ENCODE data around the gene LATS2.

Gene LATS2

DNA sequence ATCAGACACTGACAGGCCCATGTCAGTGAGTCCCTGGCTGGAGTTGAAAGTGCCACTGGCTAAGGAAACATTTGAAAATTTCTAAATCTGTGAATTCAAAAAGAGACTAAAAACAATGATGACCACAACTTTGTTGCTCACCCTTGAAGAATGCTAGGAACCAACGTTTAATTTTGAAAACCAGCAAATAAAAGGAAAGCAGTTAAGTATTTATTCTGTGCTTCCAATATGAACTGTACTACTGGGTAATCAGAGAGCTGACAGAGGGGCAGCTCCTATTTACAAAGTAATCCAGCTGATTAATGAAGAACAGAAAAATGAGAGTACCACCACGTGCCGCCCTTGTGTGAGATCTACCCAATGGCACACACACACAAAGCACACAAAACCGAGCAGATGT is 44.7 kb upstream of the LATS2 start:
- TF ChIP-seq, protein P1, sequence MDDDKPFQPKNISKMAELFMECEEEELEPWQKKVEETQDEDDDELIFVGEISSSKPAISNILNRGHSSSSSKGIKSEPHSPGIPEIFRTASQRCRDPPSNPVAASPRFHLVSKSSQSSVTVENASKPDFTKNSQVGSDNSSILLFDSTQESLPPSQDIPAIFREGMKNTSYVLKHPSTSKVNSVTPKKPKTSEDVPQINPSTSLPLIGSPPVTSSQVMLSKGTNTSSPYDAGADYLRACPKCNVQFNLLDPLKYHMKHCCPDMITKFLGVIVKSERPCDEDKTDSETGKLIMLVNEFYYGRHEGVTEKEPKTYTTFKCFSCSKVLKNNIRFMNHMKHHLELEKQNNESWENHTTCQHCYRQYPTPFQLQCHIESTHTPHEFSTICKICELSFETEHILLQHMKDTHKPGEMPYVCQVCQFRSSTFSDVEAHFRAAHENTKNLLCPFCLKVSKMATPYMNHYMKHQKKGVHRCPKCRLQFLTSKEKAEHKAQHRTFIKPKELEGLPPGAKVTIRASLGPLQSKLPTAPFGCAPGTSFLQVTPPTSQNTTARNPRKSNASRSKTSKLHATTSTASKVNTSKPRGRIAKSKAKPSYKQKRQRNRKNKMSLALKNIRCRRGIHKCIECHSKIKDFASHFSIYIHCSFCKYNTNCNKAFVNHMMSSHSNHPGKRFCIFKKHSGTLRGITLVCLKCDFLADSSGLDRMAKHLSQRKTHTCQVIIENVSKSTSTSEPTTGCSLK (tag by site-specific recombination; IDR thresholded peaks at IDR 0.05), result no peak
- no peak for TF ChIP-seq BCL11B (tag by site-specific recombination; IDR thresholded peaks at IDR 0.05; ENCODE audit: low read depth)
- TF ChIP-seq, protein P2, sequence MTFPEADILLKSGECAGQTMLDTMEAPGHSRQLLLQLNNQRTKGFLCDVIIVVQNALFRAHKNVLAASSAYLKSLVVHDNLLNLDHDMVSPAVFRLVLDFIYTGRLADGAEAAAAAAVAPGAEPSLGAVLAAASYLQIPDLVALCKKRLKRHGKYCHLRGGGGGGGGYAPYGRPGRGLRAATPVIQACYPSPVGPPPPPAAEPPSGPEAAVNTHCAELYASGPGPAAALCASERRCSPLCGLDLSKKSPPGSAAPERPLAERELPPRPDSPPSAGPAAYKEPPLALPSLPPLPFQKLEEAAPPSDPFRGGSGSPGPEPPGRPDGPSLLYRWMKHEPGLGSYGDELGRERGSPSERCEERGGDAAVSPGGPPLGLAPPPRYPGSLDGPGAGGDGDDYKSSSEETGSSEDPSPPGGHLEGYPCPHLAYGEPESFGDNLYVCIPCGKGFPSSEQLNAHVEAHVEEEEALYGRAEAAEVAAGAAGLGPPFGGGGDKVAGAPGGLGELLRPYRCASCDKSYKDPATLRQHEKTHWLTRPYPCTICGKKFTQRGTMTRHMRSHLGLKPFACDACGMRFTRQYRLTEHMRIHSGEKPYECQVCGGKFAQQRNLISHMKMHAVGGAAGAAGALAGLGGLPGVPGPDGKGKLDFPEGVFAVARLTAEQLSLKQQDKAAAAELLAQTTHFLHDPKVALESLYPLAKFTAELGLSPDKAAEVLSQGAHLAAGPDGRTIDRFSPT (tag by site-specific recombination; IDR thresholded peaks at IDR 0.05), result no peak
- TF ChIP-seq, protein P3, sequence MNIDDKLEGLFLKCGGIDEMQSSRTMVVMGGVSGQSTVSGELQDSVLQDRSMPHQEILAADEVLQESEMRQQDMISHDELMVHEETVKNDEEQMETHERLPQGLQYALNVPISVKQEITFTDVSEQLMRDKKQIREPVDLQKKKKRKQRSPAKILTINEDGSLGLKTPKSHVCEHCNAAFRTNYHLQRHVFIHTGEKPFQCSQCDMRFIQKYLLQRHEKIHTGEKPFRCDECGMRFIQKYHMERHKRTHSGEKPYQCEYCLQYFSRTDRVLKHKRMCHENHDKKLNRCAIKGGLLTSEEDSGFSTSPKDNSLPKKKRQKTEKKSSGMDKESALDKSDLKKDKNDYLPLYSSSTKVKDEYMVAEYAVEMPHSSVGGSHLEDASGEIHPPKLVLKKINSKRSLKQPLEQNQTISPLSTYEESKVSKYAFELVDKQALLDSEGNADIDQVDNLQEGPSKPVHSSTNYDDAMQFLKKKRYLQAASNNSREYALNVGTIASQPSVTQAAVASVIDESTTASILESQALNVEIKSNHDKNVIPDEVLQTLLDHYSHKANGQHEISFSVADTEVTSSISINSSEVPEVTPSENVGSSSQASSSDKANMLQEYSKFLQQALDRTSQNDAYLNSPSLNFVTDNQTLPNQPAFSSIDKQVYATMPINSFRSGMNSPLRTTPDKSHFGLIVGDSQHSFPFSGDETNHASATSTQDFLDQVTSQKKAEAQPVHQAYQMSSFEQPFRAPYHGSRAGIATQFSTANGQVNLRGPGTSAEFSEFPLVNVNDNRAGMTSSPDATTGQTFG (tag by site-specific recombination; IDR thresholded peaks at IDR 0.05; ENCODE audit: borderline replicate concordance), result no peak
- TF ChIP-seq, protein P4, sequence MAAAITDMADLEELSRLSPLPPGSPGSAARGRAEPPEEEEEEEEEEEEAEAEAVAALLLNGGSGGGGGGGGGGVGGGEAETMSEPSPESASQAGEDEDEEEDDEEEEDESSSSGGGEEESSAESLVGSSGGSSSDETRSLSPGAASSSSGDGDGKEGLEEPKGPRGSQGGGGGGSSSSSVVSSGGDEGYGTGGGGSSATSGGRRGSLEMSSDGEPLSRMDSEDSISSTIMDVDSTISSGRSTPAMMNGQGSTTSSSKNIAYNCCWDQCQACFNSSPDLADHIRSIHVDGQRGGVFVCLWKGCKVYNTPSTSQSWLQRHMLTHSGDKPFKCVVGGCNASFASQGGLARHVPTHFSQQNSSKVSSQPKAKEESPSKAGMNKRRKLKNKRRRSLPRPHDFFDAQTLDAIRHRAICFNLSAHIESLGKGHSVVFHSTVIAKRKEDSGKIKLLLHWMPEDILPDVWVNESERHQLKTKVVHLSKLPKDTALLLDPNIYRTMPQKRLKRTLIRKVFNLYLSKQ (tag by site-specific recombination; IDR thresholded peaks at IDR 0.05; ENCODE audit: borderline replicate concordance), result no peak
- Histone ChIP-seq H3K9me3 (ENCODE audit: control insufficient read depth, insufficient read depth, low read depth, low read length) (no peaks in the 10 kb centered on the region), H3K4me1 (ENCODE audit: control insufficient read depth, insufficient read depth, low read length) (no peaks in the 10 kb centered on the region), H3K27ac (ENCODE audit: extremely low read depth, low read depth, low read length) (no peak overlapping the region), H3K36me3 (ENCODE audit: control insufficient read depth in 2 of 2, insufficient read depth in 1 of 2, low read length in 2 of 2) (no peaks in the 10 kb centered on the region), H3K4me3 (ENCODE audit: low read depth, low read length) (no peak overlapping the region)
- ChIA-PET POLR2A (no interaction called here), CTCF (interaction anchor here (0.6 kb wide), 3 partner anchors 85 to 236 kb away, joined by 3 read pairs; no protein-coding TSS in a partner anchor)

DNA sequence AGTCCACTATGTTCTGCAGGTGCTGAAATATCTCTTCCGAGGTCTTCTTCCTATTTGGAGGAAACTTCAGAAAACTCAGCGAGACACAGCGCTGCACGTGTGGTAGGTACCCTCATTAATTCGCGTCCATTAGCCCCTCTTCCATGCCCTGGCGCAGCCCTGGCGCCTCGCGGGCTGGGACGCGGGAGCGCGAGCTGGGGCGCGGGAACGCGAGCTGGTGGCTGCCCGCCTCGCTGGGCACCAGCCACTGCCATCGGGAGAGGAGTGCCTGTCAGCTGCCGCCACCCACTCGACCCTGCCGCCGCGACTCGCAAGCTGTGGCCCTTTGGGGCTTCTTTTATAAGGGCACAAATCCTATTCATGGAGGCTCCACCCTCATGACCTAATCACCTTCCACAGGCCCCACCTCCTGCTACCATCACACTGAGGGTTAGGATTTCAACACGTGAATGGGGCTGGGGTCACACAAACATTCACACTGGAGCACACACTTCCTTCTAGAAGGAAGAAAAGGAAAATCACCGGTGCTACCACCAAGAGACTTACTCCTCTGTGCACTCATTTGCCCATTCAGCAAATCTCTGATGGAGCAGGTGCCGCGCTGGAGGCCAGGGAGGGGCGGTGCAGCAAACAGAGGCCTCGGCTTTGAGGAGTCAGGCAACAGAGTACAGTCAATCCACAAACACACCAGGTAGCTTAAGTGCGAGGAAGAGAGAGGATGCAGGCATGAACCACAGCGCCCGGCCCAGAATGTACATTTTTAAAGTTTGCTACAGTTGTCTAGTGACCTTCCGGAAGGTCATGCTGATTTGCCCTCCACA is 43.0 kb upstream of the LATS2 start:
- ChIA-PET CTCF (no interaction called here), POLR2A (no interaction called here)
- TF ChIP-seq GLIS1 (tag by site-specific recombination; IDR thresholded peaks at IDR 0.05), result no peak
- TF ChIP-seq ZBTB7A (tag by site-specific recombination; IDR thresholded peaks at IDR 0.05; ENCODE audit: low read depth), result no peak
- TF ChIP-seq, protein P5, sequence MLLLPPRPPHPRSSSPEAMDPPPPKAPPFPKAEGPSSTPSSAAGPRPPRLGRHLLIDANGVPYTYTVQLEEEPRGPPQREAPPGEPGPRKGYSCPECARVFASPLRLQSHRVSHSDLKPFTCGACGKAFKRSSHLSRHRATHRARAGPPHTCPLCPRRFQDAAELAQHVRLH (tag by site-specific recombination; IDR thresholded peaks at IDR 0.05), result no peak
- TF ChIP-seq ZNF335 (tag by site-specific recombination; conservative IDR thresholded peaks at IDR 0.05), result no peak
- TF ChIP-seq RBAK (tag by site-specific recombination; IDR thresholded peaks at IDR 0.05), result no peak
- TF ChIP-seq ZNF37A (tag by site-specific recombination; IDR thresholded peaks at IDR 0.05), result no peak
- TF ChIP-seq ZNF426 (tag by site-specific recombination; IDR thresholded peaks at IDR 0.05), result no peak
- TF ChIP-seq ZNF16 (tag by site-specific recombination; IDR thresholded peaks at IDR 0.05; ENCODE audit: low read depth), result no peak
- TF ChIP-seq, protein P6, sequence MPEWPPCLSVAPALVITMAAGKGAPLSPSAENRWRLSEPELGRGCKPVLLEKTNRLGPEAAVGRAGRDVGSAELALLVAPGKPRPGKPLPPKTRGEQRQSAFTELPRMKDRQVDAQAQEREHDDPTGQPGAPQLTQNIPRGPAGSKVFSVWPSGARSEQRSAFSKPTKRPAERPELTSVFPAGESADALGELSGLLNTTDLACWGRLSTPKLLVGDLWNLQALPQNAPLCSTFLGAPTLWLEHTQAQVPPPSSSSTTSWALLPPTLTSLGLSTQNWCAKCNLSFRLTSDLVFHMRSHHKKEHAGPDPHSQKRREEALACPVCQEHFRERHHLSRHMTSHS (tag by site-specific recombination; IDR thresholded peaks at IDR 0.05), result no peak
- H3K36me3 ChIP-seq (ENCODE audit: control insufficient read depth in 2 of 2, insufficient read depth in 1 of 2, low read length in 2 of 2), result no peaks in the 10 kb centered on the region
- no peak overlapping the region for H3K27ac ChIP-seq (ENCODE audit: extremely low read depth, low read depth, low read length)
- no peaks in the 10 kb centered on the region for H3K4me1 ChIP-seq (ENCODE audit: control insufficient read depth, insufficient read depth, low read length)
- H3K9me3 ChIP-seq (ENCODE audit: control insufficient read depth, insufficient read depth, low read depth, low read length), result no peaks in the 10 kb centered on the region
- H3K4me3 ChIP-seq (ENCODE audit: low read depth, low read length), result no peak overlapping the region

Data from HEK293 (cell line).